Kidney epithelial cell (primary cell): ENCODE measurements around the gene CCDC15. TPM values are rescaled to one million over a fixed set of nuclear protein-coding genes. Genes with fewer than 3 reads are reported as not detected.

ENCODE experiments used
- DNase-seq: peaks from one replicate; pipeline ENCODE4 v3.0.0-alpha.2; 2010; ENCODE audit warnings: low read depth
- H3K27me3 ChIP-seq: 2 replicates; pipeline ENCODE4 v1.6.0; 2011; ENCODE audit warnings: low read length; ENCODE audit not compliant: control insufficient read depth, insufficient read depth
- H3K36me3 ChIP-seq: 2 replicates; pipeline ENCODE4 v1.5.1; 2011; ENCODE audit warnings: low read length; ENCODE audit not compliant: control insufficient read depth, insufficient read depth
- H3K4me3 ChIP-seq: 2 replicates; pipeline ENCODE4 v1.5.1; 2011; ENCODE audit warnings: low read depth, mild to moderate bottlenecking, control low read depth, low read length
- CTCF ChIP-seq: IDR thresholded peaks from 2 replicates; pipeline ENCODE4 v1.5.1; 2011; ENCODE audit warnings: mild to moderate bottlenecking, moderate library complexity, low read length, control low read depth, inconsistent platforms; ENCODE audit not compliant: insufficient read depth, poor library complexity, severe bottlenecking
- total RNA-seq: library from RNA; depleted of rRNA; stranded (reverse); fragments of >200 nt; gene quantifications from 2 replicates; pipeline ENCODE4 v1.2.3, GENCODE V29; 2015

CCDC15 gene
- total RNA-seq, 1 donor from 2014 or later: 3.1 TPM

- H3K36me3 ChIP-seq: no peaks in the 10 kb centered on the region
Measured at GRCh38 chr11:124978316-124978715, 24.3 kb downstream of the CCDC15 start.

GRCh38 chr11:124982043-124982442 is 28.0 kb downstream of the CCDC15 start:
- Histone ChIP-seq H3K36me3 (no peaks in the 10 kb centered on the region), H3K27me3 (no peaks in the 10 kb centered on the region), H3K4me3 (no peak overlapping the region)
- no peak for DNase-seq
- TF ChIP-seq CTCF: no peak

More at GRCh38 chr11:124978316-124978715, 24.3 kb downstream of the CCDC15 start:
- H3K4me3 ChIP-seq: no peak overlapping the region
- H3K27me3 ChIP-seq: no peaks in the 10 kb centered on the region
- no peak for DNase-seq
- no peak for TF ChIP-seq CTCF

GRCh38 chr11:124983674-124984511 is 29.9 kb downstream of the CCDC15 start:
- no peak for TF ChIP-seq CTCF
- Histone ChIP-seq H3K36me3 (no peaks in the 10 kb centered on the region), H3K27me3 (no peaks in the 10 kb centered on the region), H3K4me3 (no peak overlapping the region)
- DNase-seq: no peak

GRCh38 chr11:124984512-124984854 is 30.5 kb downstream of the CCDC15 start:
- Histone ChIP-seq H3K36me3 (no peaks in the 10 kb centered on the region), H3K27me3 (no peaks in the 10 kb centered on the region), H3K4me3 (no peak overlapping the region)
- no peak for DNase-seq
- no peak for TF ChIP-seq CTCF

GRCh38 chr11:124987096-124987495 is 33.1 kb downstream of the CCDC15 start:
- Histone ChIP-seq H3K27me3 (no peaks in the 10 kb centered on the region), H3K4me3 (no peak overlapping the region), H3K36me3 (no peaks in the 10 kb centered on the region)
- DNase-seq: no peak
- TF ChIP-seq CTCF: no peak

- Histone ChIP-seq H3K36me3 (no peaks in the 10 kb centered on the region), H3K27me3 (no peaks in the 10 kb centered on the region), H3K4me3 (no peak overlapping the region)
- no peak for TF ChIP-seq CTCF
- no peak for DNase-seq
Measured at GRCh38 chr11:124988063-124988462, 34.1 kb downstream of the CCDC15 start.
